ENCODE data around the gene TPSAB1.
A peak's percentile ranks its signal among the peaks of the same experiment; 100 is the strongest.

TPSAB1 gene

GRCh38 chr16:1285669-1286512 lies 45.4 kb downstream of the TPSAB1 start:
- DNase-seq (ENCODE audit: extremely low read depth, low read depth) = no peak
- TF ChIP-seq CTCF (IDR thresholded peaks at IDR 0.05; ENCODE audit: low read depth, low read length, missing control alignments) = peak; percentile 25
- no peak overlapping the region for H3K4me3 ChIP-seq (replicated peaks; ENCODE audit: low read depth, low read length)

DNA sequence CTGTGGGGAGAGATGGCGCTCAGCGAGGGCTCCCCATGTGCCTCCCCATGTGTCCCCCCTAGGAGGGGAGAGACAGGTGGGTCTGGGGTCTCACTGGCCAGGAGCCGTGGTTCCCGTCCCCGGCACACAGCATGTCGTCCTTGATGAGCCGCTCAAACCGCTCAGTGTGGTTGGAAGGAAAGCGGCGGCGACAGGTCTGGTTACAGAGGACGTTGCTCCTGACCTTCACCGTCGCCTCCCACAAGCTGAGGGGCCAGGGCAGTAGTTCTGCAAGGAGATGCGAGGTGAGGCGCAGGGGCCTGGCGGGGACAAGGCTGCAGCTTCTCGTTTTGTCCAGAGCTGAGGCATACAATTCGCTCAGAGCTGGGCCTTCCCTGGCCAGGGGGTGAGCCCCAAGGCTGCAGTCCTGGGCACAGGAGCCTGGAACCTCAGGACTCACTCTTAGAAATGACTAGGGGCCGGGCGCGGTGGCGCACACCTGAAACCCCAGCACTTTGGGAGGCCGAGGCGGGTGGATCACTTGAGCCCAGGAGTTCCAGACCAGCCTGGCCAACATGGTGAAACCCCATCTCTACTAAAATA lies 46.1 kb downstream of the TPSAB1 start:
- H3K4me3 ChIP-seq (replicated peaks; ENCODE audit: low read depth, low read length) = no peak overlapping the region
- no peak for DNase-seq (ENCODE audit: extremely low read depth, low read depth)

DNA sequence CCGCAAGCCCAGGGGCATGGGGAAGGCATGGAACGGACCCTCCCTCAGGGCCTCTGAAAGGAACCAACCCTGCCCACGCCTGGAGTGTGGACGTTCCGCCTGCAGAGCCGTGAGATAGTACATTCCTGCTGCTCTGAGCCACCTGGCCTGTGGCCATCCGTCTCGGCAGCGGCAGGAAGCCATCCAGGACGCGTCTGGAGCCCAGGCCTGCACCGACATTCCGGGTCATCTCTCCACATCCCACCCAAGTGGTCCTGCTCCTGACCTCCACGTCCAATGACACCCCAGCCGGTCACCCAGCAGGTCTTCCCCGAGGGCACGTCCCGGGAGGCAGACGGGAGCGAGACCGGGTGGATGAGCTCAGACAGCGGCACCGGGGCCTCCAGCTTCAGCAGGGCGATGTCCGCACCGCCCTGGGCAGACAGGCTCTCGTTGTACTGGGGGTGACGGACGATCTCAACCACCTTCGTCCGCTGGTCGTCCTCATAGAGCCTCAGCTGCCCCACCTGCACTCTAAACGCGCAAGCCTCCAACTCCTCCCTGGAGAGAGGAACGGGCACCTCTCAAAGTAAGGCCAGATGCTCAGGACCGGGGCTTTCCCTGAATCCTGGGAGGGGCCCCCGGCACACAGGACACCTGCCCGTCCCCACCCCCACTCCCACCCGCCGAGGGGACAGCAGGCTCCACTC lies 47.6 kb downstream of the TPSAB1 start:
- TF ChIP-seq CTCF (IDR thresholded peaks at IDR 0.05; ENCODE audit: low read depth, low read length, missing control alignments) = no peak
- DNase-seq (ENCODE audit: extremely low read depth, low read depth) = no peak
- H3K4me3 ChIP-seq (replicated peaks; ENCODE audit: low read depth, low read length) = no peak overlapping the region

More for the DNA sequence above, 46.1 kb downstream of the TPSAB1 start:
- no peak for TF ChIP-seq CTCF (IDR thresholded peaks at IDR 0.05; ENCODE audit: low read depth, low read length, missing control alignments)

GRCh38 chr16:1288813-1289476 lies 48.4 kb downstream of the TPSAB1 start:
- TF ChIP-seq CTCF (IDR thresholded peaks at IDR 0.05; ENCODE audit: low read depth, low read length, missing control alignments) = no peak
- H3K4me3 ChIP-seq (replicated peaks; ENCODE audit: low read depth, low read length) = no peak overlapping the region
- DNase-seq (ENCODE audit: extremely low read depth, low read depth) = no peak

GRCh38 chr16:1289477-1289866 lies 49.0 kb downstream of the TPSAB1 start:
- no peak for TF ChIP-seq CTCF (IDR thresholded peaks at IDR 0.05; ENCODE audit: low read depth, low read length, missing control alignments)
- no peak for DNase-seq (ENCODE audit: extremely low read depth, low read depth)
- H3K4me3 ChIP-seq (replicated peaks; ENCODE audit: low read depth, low read length) = no peak overlapping the region

DNA sequence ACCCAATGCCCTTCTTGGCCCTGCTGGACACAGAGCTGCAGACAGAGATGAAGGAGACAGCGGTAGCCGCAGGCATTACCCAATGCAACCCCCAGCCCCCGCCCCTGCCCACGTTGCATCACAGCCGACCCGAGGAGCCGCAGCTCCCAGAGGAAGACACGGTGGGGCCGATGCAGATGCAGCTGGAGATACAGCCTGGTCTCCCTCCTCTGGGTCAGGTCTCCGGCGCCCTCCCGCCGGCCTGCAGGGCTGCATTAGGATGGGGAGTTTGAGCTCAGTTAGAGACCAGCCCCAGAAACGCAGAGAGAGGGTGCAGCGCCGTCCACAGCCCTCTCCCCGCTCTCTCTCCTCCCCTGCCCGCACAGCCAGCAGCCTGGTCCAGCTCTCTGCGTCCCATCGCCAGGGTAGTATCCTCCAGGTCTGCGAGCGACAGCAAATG lies 49.6 kb downstream of the TPSAB1 start:
- H3K4me3 ChIP-seq (replicated peaks; ENCODE audit: low read depth, low read length) = no peak overlapping the region
- no peak for TF ChIP-seq CTCF (IDR thresholded peaks at IDR 0.05; ENCODE audit: low read depth, low read length, missing control alignments)
- DNase-seq (ENCODE audit: extremely low read depth, low read depth) = no peak

All from HFF-Myc (cell line).